GM12865 (cell line): Measurements from ENCODE around the gene APOH.

Experiments used
- DNase-seq: peaks from one replicate; pipeline ENCODE4 v3.0.0; 2010; ENCODE audit warnings: low read depth
- H3K4me3 ChIP-seq: 2 replicates; pipeline ENCODE4 v1.5.1; 2011; ENCODE audit warnings: mild to moderate bottlenecking, low read depth, low read length, control low read depth
- CTCF ChIP-seq: IDR thresholded peaks from 2 replicates; pipeline ENCODE4 v1.5.1; 2011; ENCODE audit warnings: low read length, control low read depth, low read depth, inconsistent platforms; ENCODE audit not compliant: insufficient read depth; ENCODE audit errors: missing control alignments

The APOH gene

GRCh38 chr17:66214884-66215528, 14.2 kb downstream of the APOH start:
- no peak for TF ChIP-seq CTCF
- H3K4me3 ChIP-seq, result no peak overlapping the region
- DNase-seq, result no peak

GRCh38 chr17:66211047-66211810, 18.0 kb downstream of the APOH start:
- no peak for TF ChIP-seq CTCF
- no peak for DNase-seq
- H3K4me3 ChIP-seq, result no peak overlapping the region

GRCh38 chr17:66210208-66210574, 19.0 kb downstream of the APOH start:
- no peak overlapping the region for H3K4me3 ChIP-seq
- no peak for DNase-seq
- TF ChIP-seq CTCF, result no peak

- no peak for TF ChIP-seq CTCF
- DNase-seq, result no peak
- H3K4me3 ChIP-seq, result no peak overlapping the region
Observed at GRCh38 chr17:66207936-66208335, 21.3 kb downstream of the APOH start.

- no peak for DNase-seq
- no peak for TF ChIP-seq CTCF
- no peak overlapping the region for H3K4me3 ChIP-seq
Observed at GRCh38 chr17:66203274-66204015, 25.8 kb downstream of the APOH start.

GRCh38 chr17:66200685-66201092, 28.5 kb downstream of the APOH start:
- DNase-seq, result peak; percentile 70
- TF ChIP-seq CTCF, result peak; percentile 48
- no peak overlapping the region for H3K4me3 ChIP-seq
